HCT116 (cell line): Measurements from ENCODE around the gene CHURC1. TPM values are rescaled to one million over a fixed set of nuclear protein-coding genes. Genes with fewer than 3 reads are reported as not detected.

Source experiments
- ATAC-seq: fragments of 200-7000 bp; cut with Tn5 transposase; 2 replicates; pipeline ENCODE4 v1.9.1; 2020; ENCODE audit warnings: mild to moderate bottlenecking, moderate library complexity
- BruUV-seq: library from RNA; stranded (reverse); fragments of 400-500 nt; replicated peaks from 2 replicates; lab custom pipeline; 2021; lab: Mats Ljungman, UMichigan
- CTCF ChIA-PET: fragments of 300-600 bp; sonication (Branson Sonifier 250); formaldehyde crosslinking; loops from one replicate; lab custom pipeline; 2021; ENCODE audit warnings: antibody characterized with exemption; lab: Charles Lee
- POLR2A ChIA-PET: fragments of 300-600, 350-600 bp; sonication (Branson Sonifier 250); formaldehyde crosslinking; loops from one replicate; lab custom pipeline; 2021; ENCODE audit warnings: antibody characterized with exemption; lab: Charles Lee
- RAD21 ChIA-PET, 2 experiments: fragments of 300-600 bp; sonication (Branson Sonifier 250); formaldehyde crosslinking; loops; one replicate each; lab custom pipeline; 2023; ENCODE audit warnings: low total read pairs in 2 of 2; ENCODE audit not compliant: uncharacterized antibody in 2 of 2, unreplicated experiment in 2 of 2, low non-redundant PET in 1 of 2; lab: Charles Lee
- DNase-seq: peaks from one replicate; pipeline ENCODE4 v3.0.0-alpha.2; 2010; ENCODE audit warnings: low read depth, low spot score
- H2AFZ ChIP-seq: fragments of 200-600 bp; shearing (Covaris generic), sonication (generic); 2 replicates; pipeline ENCODE4 v1.6.1; 2017; ENCODE audit warnings: low read depth, mixed run types, mixed read lengths, antibody characterized with exemption, low read length; ENCODE audit not compliant: poor library complexity, severe bottlenecking
- H3K27ac ChIP-seq: 2 replicates; pipeline ENCODE4 v1.5.1; 2012; ENCODE audit warnings: low read depth, low read length
- H3K27me3 ChIP-seq: fragments of 200-600 bp; sonication (generic); 2 replicates; pipeline ENCODE4 v1.6.1; 2016; ENCODE audit warnings: mixed run types, low read length, mixed read lengths; ENCODE audit not compliant: insufficient read depth
- H3K36me3 ChIP-seq, 2 experiments: fragments of 200-500 bp in 1 of 2; fragments of 200-600 bp in 1 of 2; sonication (Bioruptor generic) in 1 of 2; sonication (generic) in 1 of 2; 2 replicates each; pipeline versions ENCODE4 v1.5.1 to v1.6.1; 2014 to 2016; ENCODE audit warnings: low read length in 2 of 2, inconsistent platforms in 1 of 2, mixed read lengths in 1 of 2, mixed run types in 1 of 2; ENCODE audit not compliant: insufficient read depth in 2 of 2, control insufficient read depth in 1 of 2
- H3K4me1 ChIP-seq, 2 experiments: fragments of 200-600 bp in 1 of 2; sonication (generic) in 1 of 2; 2 replicates each; pipeline versions ENCODE4 v1.5.1 to v1.6.1; 2012 to 2017; ENCODE audit warnings: low read length in 2 of 2, inconsistent platforms in 1 of 2, mild to moderate bottlenecking in 1 of 2, mixed read lengths in 1 of 2, mixed run types in 1 of 2, moderate library complexity in 1 of 2; ENCODE audit not compliant: insufficient read depth in 2 of 2, control insufficient read depth in 1 of 2
- H3K4me2 ChIP-seq: fragments of 200-600 bp; sonication (generic); 2 replicates; pipeline ENCODE4 v1.6.1; 2017; ENCODE audit warnings: mixed run types, low read length, mixed read lengths
- H3K4me3 ChIP-seq, 2 experiments: fragments of 200-600 bp in 1 of 2; sonication (generic) in 1 of 2; replicated peaks in 1 of 2; 2 replicates each; pipeline ENCODE4 v1.5.1; 2011 to 2016; ENCODE audit warnings: low read length in 2 of 2, control low read depth in 1 of 2, low read depth in 1 of 2, mild to moderate bottlenecking in 1 of 2, mixed read lengths in 1 of 2, mixed run types in 1 of 2
- H3K79me2 ChIP-seq: fragments of 200-600 bp; sonication (generic); 2 replicates; pipeline ENCODE4 v1.6.1; 2017; ENCODE audit warnings: mild to moderate bottlenecking, mixed run types, low read length, moderate library complexity, mixed read lengths; ENCODE audit not compliant: insufficient read depth
- H3K9ac ChIP-seq: fragments of 200-600 bp; sonication (generic); 2 replicates; pipeline ENCODE4 v1.6.1; 2016; ENCODE audit warnings: low read length, mixed read lengths
- H3K9me2 ChIP-seq: fragments of 200-600 bp; sonication (generic), shearing (Covaris generic); 2 replicates; pipeline ENCODE4 v1.6.1; 2017; ENCODE audit warnings: mixed run types, mild to moderate bottlenecking, moderate library complexity; ENCODE audit not compliant: insufficient read depth
- H3K9me3 ChIP-seq, 2 experiments: fragments of 200-500 bp in 1 of 2; fragments of 200-600 bp in 1 of 2; sonication (Bioruptor generic) in 1 of 2; sonication (generic) in 1 of 2; 2 replicates each; pipeline ENCODE4 v1.6.1; 2014 to 2017; ENCODE audit warnings: low read length in 2 of 2, mixed read lengths in 2 of 2, inconsistent platforms in 1 of 2, low read depth in 1 of 2, mild to moderate bottlenecking in 1 of 2, mixed run types in 1 of 2, moderate library complexity in 1 of 2; ENCODE audit not compliant: control insufficient read depth in 1 of 2, insufficient read depth in 1 of 2
- H4K20me1 ChIP-seq: fragments of 200-600 bp; sonication (generic), shearing (Covaris generic); 2 replicates; pipeline ENCODE4 v1.6.1; 2017; ENCODE audit warnings: mixed run types, mild to moderate bottlenecking, moderate library complexity; ENCODE audit not compliant: insufficient read depth
- CBX3 ChIP-seq: IDR thresholded peaks from 2 replicates; pipeline ENCODE4 v1.6.1; 2012; ENCODE audit warnings: low read depth
- EGR1 ChIP-seq: IDR thresholded peaks from 2 replicates; pipeline ENCODE4 v1.6.1; 2012; ENCODE audit warnings: low read depth
- POLR2AphosphoS5 ChIP-seq: IDR thresholded peaks from 2 replicates; pipeline ENCODE4 v1.6.1; 2011; ENCODE audit warnings: mild to moderate bottlenecking, low read depth, low read length, moderate library complexity
- SP1 ChIP-seq: IDR thresholded peaks from 2 replicates; pipeline ENCODE4 v1.6.1; 2012; ENCODE audit warnings: low read depth
- TCF7L2 ChIP-seq: IDR thresholded peaks from 2 replicates; pipeline ENCODE4 v1.7.0; 2011; ENCODE audit warnings: borderline replicate concordance, inconsistent platforms; ENCODE audit not compliant: insufficient read depth, insufficient read length; ENCODE audit errors: extremely low read depth
- YY1 ChIP-seq: IDR thresholded peaks from 2 replicates; pipeline ENCODE4 v1.6.1; 2011; ENCODE audit warnings: low read length, low read depth, moderate library complexity, mild to moderate bottlenecking; ENCODE audit not compliant: insufficient replicate concordance; ENCODE audit errors: extremely low read depth
- ZBTB33 ChIP-seq: IDR thresholded peaks from 2 replicates; pipeline ENCODE4 v1.6.1; 2011; ENCODE audit warnings: mild to moderate bottlenecking, low read length, moderate library complexity; ENCODE audit not compliant: insufficient replicate concordance; ENCODE audit errors: extremely low read depth
- ZFX ChIP-seq: fragments of 450-650 bp; IDR thresholded peaks from 2 replicates; pipeline ENCODE4 v1.6.1; 2017
- intact Hi-C: fragments of 100-400 bp; cut with micrococcal nuclease; formaldehyde crosslinking; loops from 2 replicates; pipeline ENCODE4 v1.10.0; 2022
- total RNA-seq: library from RNA; stranded (reverse); gene quantifications from one replicate; pipeline ENCODE4 v1.2.1, GENCODE V29; 2021; ENCODE audit not compliant: unreplicated experiment

CHURC1 gene
- total RNA-seq, 1 experiment from 2014 or later, result 47.5 TPM

- peak; percentile 96 for TF ChIP-seq ZBTB33
- no peak for TF ChIP-seq CBX3
- peak; percentile 45; the same call in 1 of the 2 replicates for TF ChIP-seq SP1
- TF ChIP-seq, all 23 proteins: peak for 10
These were observed at the start of gene CHURC1 (continued) for GRCh38 chr14:64914237-64915028.

GRCh38 chr14:64865109-64865508 lies 49.1 kb upstream of the CHURC1 start:
- no peak overlapping the region for H3K4me3 ChIP-seq
- no peaks in the 10 kb centered on the region for H3K9me3 ChIP-seq
- no TSS peak for BruUV-seq
- ATAC-seq, result no peak
- TF ChIP-seq YY1 (no peak), POLR2AphosphoS5 (no peak), SP1 (no peak), ZFX (no peak), TCF7L2 (no peak), EGR1 (no peak)
- TF ChIP-seq, all 23 proteins: peak for 0
- ChIA-PET POLR2A (no interaction called here), RAD21 (no interaction called here), CTCF (no interaction called here)
- no peaks in the 10 kb centered on the region for H3K9me2 ChIP-seq
- H3K4me1 ChIP-seq, result no peaks in the 10 kb centered on the region
- intact Hi-C loops, result no loop called here
- no peaks in the 10 kb centered on the region for H3K79me2 ChIP-seq
- H3K4me2 ChIP-seq, result no peak overlapping the region
- no peak overlapping the region for H3K9ac ChIP-seq
- no peaks in the 10 kb centered on the region for H4K20me1 ChIP-seq
- H3K27me3 ChIP-seq, result no peaks in the 10 kb centered on the region
- H3K27ac ChIP-seq, result no peak overlapping the region
- no peak for DNase-seq
- no peak overlapping the region for H2AFZ ChIP-seq
- H3K36me3 ChIP-seq, result no peaks in the 10 kb centered on the region
